Endothelial cell (in vitro differentiated cells): ENCODE data around the gene PAPSS2. TPM values are rescaled to one million over a fixed set of nuclear protein-coding genes. Genes with fewer than 3 reads are reported as not detected.

Experiments
- DNase-seq: peaks from one replicate; pipeline ENCODE4 v3.0.0; 2021; ENCODE audit warnings: low spot score
- H3K27ac Mint-ChIP-seq: one replicate; pipeline ENCODE4 v1.8.0; 2021; ENCODE audit warnings: mixed read lengths, inconsistent platforms; ENCODE audit not compliant: unreplicated experiment
- H3K27me3 Mint-ChIP-seq: one replicate; pipeline ENCODE4 v1.8.0; 2021; ENCODE audit warnings: mild to moderate bottlenecking, moderate library complexity, mixed read lengths, inconsistent platforms; ENCODE audit not compliant: unreplicated experiment
- H3K36me3 Mint-ChIP-seq: one replicate; pipeline ENCODE4 v1.8.0; 2021; ENCODE audit warnings: mild to moderate bottlenecking, low read depth, mixed read lengths, inconsistent platforms; ENCODE audit not compliant: unreplicated experiment
- H3K4me1 Mint-ChIP-seq: one replicate; pipeline ENCODE4 v1.8.0; 2021; ENCODE audit warnings: mild to moderate bottlenecking, mixed read lengths, inconsistent platforms; ENCODE audit not compliant: unreplicated experiment
- H3K4me3 Mint-ChIP-seq: one replicate; pipeline ENCODE4 v1.8.0; 2021; ENCODE audit warnings: mild to moderate bottlenecking, mixed read lengths, inconsistent platforms; ENCODE audit not compliant: unreplicated experiment
- H3K9me3 Mint-ChIP-seq: one replicate; pipeline ENCODE4 v1.8.0; 2021; ENCODE audit warnings: mixed read lengths, inconsistent platforms; ENCODE audit not compliant: unreplicated experiment
- total RNA-seq: library from RNA; stranded (reverse); fragmentation: NEBNext Ultra II Directional; extraction: Animal tissue kit (Norgen Biotek cat#: 25700); gene quantifications from one replicate; pipeline ENCODE4 v1.2.1, GENCODE V29; 2021; ENCODE audit not compliant: unreplicated experiment
- TF ChIP-seq, protein P1 (sequence below): fragments of 200-600 bp; sonication (generic); IDR thresholded peaks from one replicate; pipeline ENCODE4 v1.5.0; 2021; ENCODE audit warnings: antibody characterized with exemption; ENCODE audit not compliant: unreplicated experiment

PAPSS2 gene
- total RNA-seq, 1 donor from 2014 or later = 31.0 TPM

DNA sequence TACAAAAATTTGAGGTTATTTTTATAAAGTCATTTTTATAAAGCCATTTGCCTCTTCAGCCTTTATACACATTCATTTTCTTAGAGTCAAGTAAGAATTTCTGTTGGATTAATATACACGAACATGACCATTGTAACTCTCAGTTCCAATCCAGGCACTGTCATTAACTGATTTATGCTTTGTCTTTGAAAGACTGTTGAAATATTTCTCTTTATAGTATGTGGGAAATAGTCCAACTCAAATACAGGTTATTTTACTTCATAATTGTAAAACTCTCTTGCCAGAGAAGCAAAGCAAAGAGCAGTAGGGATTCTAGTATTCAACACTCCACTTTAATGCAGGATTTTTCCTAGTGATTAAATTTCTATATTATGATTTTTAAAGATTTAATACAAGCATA is 36.5 kb upstream of the PAPSS2 start:
- Mint-ChIP-seq H3K4me3 (no peak overlapping the region), H3K36me3 (no peaks in the 10 kb centered on the region), H3K9me3 (no peaks in the 10 kb centered on the region)

DNA sequence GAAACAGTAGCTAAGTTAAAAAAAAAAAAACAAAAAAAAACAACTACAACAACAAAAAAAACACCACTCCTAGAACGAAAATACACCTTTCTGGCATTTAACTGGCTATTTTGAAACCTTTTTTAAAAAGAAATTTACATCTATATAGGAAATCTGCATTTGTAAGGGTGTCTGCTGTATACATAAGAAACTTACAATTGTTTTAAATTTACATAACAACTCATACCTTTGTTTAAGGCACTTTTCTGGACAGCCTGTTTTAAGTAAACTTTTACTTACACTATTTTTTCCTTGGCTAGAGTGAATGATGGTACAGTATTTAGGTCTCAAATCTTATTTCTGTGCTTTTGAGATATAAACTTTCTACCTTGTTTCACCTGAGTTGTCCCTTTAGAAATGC is 34.0 kb upstream of the PAPSS2 start:
- Mint-ChIP-seq H3K4me1 (no peaks in the 10 kb centered on the region), H3K27me3 (no peaks in the 10 kb centered on the region), H3K27ac (no peak overlapping the region), H3K36me3 (no peaks in the 10 kb centered on the region), H3K4me3 (no peak overlapping the region), H3K9me3 (no peaks in the 10 kb centered on the region)
- TF ChIP-seq, protein P1, sequence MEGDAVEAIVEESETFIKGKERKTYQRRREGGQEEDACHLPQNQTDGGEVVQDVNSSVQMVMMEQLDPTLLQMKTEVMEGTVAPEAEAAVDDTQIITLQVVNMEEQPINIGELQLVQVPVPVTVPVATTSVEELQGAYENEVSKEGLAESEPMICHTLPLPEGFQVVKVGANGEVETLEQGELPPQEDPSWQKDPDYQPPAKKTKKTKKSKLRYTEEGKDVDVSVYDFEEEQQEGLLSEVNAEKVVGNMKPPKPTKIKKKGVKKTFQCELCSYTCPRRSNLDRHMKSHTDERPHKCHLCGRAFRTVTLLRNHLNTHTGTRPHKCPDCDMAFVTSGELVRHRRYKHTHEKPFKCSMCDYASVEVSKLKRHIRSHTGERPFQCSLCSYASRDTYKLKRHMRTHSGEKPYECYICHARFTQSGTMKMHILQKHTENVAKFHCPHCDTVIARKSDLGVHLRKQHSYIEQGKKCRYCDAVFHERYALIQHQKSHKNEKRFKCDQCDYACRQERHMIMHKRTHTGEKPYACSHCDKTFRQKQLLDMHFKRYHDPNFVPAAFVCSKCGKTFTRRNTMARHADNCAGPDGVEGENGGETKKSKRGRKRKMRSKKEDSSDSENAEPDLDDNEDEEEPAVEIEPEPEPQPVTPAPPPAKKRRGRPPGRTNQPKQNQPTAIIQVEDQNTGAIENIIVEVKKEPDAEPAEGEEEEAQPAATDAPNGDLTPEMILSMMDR = no peak
- DNase-seq = no peak

More for the DNA sequence above, 36.5 kb upstream of the PAPSS2 start:
- TF ChIP-seq, protein P1 = no peak
- Mint-ChIP-seq H3K27me3 (peaks cover 2% of the 10 kb centered on the region), H3K27ac (no peak overlapping the region), H3K4me1 (no peaks in the 10 kb centered on the region)
- no peak for DNase-seq

DNA sequence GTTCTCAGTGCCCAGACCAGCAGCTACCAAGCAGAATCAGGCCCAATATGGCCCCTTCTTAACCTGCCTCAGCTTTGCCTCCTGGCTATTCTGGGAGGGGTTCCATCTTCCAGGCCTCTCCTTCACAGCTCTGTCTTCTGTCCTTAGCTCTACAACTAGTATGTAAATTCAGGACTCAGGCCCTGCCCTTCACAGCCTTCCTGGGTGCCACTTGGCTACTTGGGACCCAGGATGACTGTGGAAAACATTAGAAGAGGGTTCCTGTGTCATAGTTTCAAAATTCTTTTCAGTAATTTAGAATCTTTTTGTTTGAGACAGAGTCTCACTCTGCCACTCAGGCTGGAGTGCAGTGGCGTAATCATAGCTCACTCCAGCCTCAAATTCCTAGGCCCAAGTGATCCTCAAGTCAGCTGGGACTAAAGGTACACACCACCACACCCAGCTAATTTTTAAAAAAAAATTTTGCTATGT is 33.2 kb upstream of the PAPSS2 start:
- H3K4me1 Mint-ChIP-seq = no peaks in the 10 kb centered on the region
- TF ChIP-seq, protein P1 = no peak
- no peak overlapping the region for H3K4me3 Mint-ChIP-seq
- H3K9me3 Mint-ChIP-seq = no peaks in the 10 kb centered on the region
- H3K27ac Mint-ChIP-seq = no peak overlapping the region
- no peaks in the 10 kb centered on the region for H3K36me3 Mint-ChIP-seq
- no peaks in the 10 kb centered on the region for H3K27me3 Mint-ChIP-seq
- DNase-seq = no peak

DNA sequence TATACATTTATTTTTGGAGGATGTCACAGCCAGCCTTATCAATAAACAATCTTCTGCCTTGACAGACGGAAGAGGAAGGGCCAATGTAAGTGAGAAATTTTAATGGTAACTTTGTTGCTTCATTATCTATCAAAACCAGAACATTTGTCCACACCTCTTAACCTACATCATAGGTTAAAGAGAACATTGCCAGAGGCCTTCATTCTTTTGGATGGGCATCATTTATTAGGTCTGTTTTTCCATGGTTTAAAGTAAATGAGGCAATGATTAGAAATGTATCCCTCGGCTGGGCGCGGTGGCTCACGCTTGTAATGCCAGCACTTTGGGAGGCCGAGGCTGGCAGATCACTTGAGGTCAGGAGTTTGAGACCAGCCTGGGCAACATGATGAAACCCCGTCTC is 29.5 kb upstream of the PAPSS2 start:
- TF ChIP-seq, protein P1 = no peak
- no peak for DNase-seq
- H3K4me1 Mint-ChIP-seq = no peaks in the 10 kb centered on the region
- no peaks in the 10 kb centered on the region for H3K27me3 Mint-ChIP-seq
- no peak overlapping the region for H3K27ac Mint-ChIP-seq
- H3K4me3 Mint-ChIP-seq = no peak overlapping the region
- no peaks in the 10 kb centered on the region for H3K9me3 Mint-ChIP-seq
- no peaks in the 10 kb centered on the region for H3K36me3 Mint-ChIP-seq

DNA sequence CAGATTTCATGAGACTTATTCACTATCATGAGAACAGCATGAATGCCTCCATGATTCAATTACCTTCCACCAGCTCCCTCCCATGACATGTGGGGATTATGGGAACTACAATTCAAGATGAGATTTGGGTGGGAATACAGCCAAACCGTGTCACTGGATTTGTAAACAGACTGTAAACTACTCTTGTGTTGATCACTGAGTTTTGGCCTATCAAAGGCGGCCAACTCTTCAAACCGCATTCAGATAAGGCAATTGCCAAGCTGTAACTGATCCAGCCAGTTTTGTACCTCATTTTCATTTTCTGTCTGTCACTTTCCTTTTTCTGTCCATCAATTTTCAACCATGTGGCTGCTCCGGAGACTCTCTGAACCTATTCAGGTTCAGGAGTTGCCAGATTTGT is 27.2 kb upstream of the PAPSS2 start:
- TF ChIP-seq, protein P1 = no peak
- H3K27ac Mint-ChIP-seq = no peak overlapping the region
- H3K36me3 Mint-ChIP-seq = no peaks in the 10 kb centered on the region
- H3K4me1 Mint-ChIP-seq = no peaks in the 10 kb centered on the region
- peak overlapping the region; percentile 34 for H3K4me3 Mint-ChIP-seq
- no peaks in the 10 kb centered on the region for H3K27me3 Mint-ChIP-seq
- DNase-seq = no peak
- H3K9me3 Mint-ChIP-seq = no peaks in the 10 kb centered on the region
